ENCODE measurements around the gene MEG3.

DNA sequence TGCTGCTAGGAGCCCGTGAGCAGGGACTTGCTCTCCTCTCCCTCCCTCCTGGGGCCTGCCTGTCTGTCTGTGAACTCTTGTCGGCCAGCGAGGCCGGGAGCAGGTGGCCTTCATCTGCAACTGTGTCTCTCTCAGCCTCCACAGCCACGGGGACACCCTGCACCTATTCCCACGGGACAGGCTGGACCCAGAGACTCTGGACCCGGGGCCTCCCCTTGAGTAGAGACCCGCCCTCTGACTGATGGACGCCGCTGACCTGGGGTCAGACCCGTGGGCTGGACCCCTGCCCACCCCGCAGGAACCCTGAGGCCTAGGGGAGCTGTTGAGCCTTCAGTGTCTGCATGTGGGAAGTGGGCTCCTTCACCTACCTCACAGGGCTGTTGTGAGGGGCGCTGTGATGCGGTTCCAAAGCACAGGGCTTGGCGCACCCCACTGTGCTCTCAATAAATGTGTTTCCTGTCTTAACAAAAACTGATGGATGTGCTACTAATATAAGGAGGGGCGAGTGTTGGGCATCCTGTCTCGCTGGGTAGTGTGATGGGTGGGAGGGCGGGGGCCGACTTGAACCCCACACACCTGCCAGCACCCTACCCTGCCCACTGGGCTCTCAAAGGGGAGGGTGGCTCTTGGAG, 34.8 kb downstream of the MEG3 start:
- TF ChIP-seq, protein P1, sequence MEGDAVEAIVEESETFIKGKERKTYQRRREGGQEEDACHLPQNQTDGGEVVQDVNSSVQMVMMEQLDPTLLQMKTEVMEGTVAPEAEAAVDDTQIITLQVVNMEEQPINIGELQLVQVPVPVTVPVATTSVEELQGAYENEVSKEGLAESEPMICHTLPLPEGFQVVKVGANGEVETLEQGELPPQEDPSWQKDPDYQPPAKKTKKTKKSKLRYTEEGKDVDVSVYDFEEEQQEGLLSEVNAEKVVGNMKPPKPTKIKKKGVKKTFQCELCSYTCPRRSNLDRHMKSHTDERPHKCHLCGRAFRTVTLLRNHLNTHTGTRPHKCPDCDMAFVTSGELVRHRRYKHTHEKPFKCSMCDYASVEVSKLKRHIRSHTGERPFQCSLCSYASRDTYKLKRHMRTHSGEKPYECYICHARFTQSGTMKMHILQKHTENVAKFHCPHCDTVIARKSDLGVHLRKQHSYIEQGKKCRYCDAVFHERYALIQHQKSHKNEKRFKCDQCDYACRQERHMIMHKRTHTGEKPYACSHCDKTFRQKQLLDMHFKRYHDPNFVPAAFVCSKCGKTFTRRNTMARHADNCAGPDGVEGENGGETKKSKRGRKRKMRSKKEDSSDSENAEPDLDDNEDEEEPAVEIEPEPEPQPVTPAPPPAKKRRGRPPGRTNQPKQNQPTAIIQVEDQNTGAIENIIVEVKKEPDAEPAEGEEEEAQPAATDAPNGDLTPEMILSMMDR (IDR thresholded peaks at IDR 0.05): no peak
- no peak for TF ChIP-seq SP1 (CRISPR knock-in tag; conservative IDR thresholded peaks at IDR 0.05)
- TF ChIP-seq, protein P2, sequence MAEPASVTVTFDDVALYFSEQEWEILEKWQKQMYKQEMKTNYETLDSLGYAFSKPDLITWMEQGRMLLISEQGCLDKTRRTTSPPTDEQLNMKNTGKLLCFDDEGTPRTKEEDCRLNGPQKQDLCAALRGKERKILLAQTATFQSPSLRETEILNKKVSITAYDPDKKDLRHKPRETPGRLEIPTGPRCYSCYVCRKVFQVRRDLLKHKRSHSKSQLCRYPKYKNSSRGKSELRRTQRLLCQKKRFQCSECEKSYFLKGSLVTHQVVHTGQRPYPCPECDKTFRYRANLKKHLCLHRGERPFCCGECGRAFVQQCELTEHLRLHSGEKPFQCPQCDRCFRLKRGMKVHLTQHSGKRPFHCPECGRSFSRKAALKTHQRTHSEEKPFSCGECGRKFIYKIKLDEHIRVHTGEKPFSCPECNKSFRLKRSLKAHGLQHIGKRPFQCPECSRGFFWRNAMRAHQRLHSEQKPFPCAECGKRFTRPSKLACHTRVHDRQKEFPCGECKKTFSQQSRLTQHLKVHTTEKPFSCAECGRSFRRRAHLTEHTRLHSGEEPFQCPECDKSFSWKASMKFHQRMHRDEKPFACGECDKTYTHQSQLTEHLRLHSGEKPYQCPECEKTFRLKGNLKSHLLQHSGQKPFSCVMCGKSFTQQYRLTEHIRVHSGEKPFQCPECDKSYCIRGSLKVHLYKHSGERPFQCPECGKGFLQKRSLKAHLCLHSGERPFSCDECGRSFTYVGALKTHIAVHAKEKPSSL (CRISPR knock-in tag; conservative IDR thresholded peaks at IDR 0.05): no peak
- TF ChIP-seq MXD4 (CRISPR knock-in tag; IDR thresholded peaks at IDR 0.05; ENCODE audit: borderline replicate concordance): no peak
- TF ChIP-seq CREB1 (CRISPR knock-in tag; IDR thresholded peaks at IDR 0.05): no peak
- TF ChIP-seq, protein P3, sequence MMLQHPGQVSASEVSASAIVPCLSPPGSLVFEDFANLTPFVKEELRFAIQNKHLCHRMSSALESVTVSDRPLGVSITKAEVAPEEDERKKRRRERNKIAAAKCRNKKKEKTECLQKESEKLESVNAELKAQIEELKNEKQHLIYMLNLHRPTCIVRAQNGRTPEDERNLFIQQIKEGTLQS (CRISPR knock-in tag; conservative IDR thresholded peaks at IDR 0.05): no peak
- TF ChIP-seq ZNF121 (CRISPR knock-in tag; IDR thresholded peaks at IDR 0.05): no peak
- TF ChIP-seq ZNF138 (CRISPR knock-in tag; conservative IDR thresholded peaks at IDR 0.05): no peak
- TF ChIP-seq, protein P4, sequence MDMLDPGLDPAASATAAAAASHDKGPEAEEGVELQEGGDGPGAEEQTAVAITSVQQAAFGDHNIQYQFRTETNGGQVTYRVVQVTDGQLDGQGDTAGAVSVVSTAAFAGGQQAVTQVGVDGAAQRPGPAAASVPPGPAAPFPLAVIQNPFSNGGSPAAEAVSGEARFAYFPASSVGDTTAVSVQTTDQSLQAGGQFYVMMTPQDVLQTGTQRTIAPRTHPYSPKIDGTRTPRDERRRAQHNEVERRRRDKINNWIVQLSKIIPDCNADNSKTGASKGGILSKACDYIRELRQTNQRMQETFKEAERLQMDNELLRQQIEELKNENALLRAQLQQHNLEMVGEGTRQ (CRISPR knock-in tag; IDR thresholded peaks at IDR 0.05): no peak
- TF ChIP-seq RORB (CRISPR knock-in tag; IDR thresholded peaks at IDR 0.05): no peak
